Gastroesophageal sphincter (tissue), 4 donors: ENCODE measurements around the gene KLF13. TPM values are rescaled to one million over a fixed set of nuclear protein-coding genes. Genes with fewer than 3 reads are reported as not detected.

Experiments used
- ATAC-seq: fragments of 150-250 bp; one replicate; pipeline ENCODE4 v1.9.1; 2016; ENCODE audit warnings: mild to moderate bottlenecking, moderate library complexity
- H3K27ac ChIP-seq, 4 donors: fragments of 200-600 bp; sonication (generic) in 3 of 4; 1 replicate in 3 of 4; 2 replicates in 1 of 4; pipeline ENCODE4 v1.5.1; 2016 to 2019
- H3K27me3 ChIP-seq: fragments of 200-600 bp; sonication (generic); one replicate; pipeline ENCODE4 v1.5.1; 2019
- H3K36me3 ChIP-seq, 2 donors: fragments of 200-600 bp; sonication (generic); one replicate each; pipeline ENCODE4 v1.5.1; 2019; ENCODE audit warnings: control low read depth in 1 of 2
- H3K4me1 ChIP-seq, 3 donors: fragments of 200-600 bp; sonication (generic); 1 replicate in 2 of 3; 2 replicates in 1 of 3; pipeline ENCODE4 v1.5.1; 2016 to 2019; ENCODE audit warnings: control low read depth in 2 of 3
- H3K4me3 ChIP-seq, 2 donors: fragments of 200-600 bp; sonication (generic); one replicate each; pipeline ENCODE4 v1.5.1; 2019; ENCODE audit warnings: mild to moderate bottlenecking in 1 of 2, moderate library complexity in 1 of 2
- H3K9me3 ChIP-seq, 3 donors: fragments of 200-600 bp; sonication (generic); one replicate each; pipeline ENCODE4 v1.5.1; 2017 to 2019; ENCODE audit warnings: control low read depth in 2 of 3
- CTCF ChIP-seq, 4 experiments: fragments of 200-600 bp in 2 of 4; fragments of 450-650 bp in 2 of 4; sonication (generic) in 1 of 4; IDR thresholded peaks; one replicate each; pipeline ENCODE4 v1.5.1; 2017 to 2019; ENCODE audit warnings: antibody characterized with exemption in 4 of 4, mild to moderate bottlenecking in 2 of 4, moderate library complexity in 2 of 4
- EP300 ChIP-seq: sonication (generic); formaldehyde crosslinking; IDR thresholded peaks from one replicate; pipeline ENCODE4 v1.6.1; 2017; ENCODE audit warnings: antibody characterized with exemption, mild to moderate bottlenecking
- POLR2A ChIP-seq, 2 donors: fragments of 450-650 bp; IDR thresholded peaks; one replicate each; pipeline ENCODE4 v1.6.1; 2017; ENCODE audit warnings: antibody characterized with exemption in 2 of 2, mild to moderate bottlenecking in 2 of 2, moderate library complexity in 1 of 2
- POLR2AphosphoS5 ChIP-seq: sonication (generic); formaldehyde crosslinking; IDR thresholded peaks from one replicate; pipeline ENCODE4 v1.6.1; 2017; ENCODE audit warnings: antibody characterized with exemption
- WGBS, 2 donors: methylation state at CpG; one replicate each; pipeline ENCODE4 v1.1.5; 2018; ENCODE audit warnings: low coverage in 1 of 2; 5-methylcytosine and 5-hydroxymethylcytosine counted together
- total RNA-seq, 4 donors: library from RNA; depleted of rRNA; stranded (reverse); fragments of >200 nt; gene quantifications; one replicate each; pipeline ENCODE4 v1.1.0, GENCODE V29; 2016

KLF13 gene
- total RNA-seq, 4 donors from 2014 or later, result 49.7 to 106 (median 76.1) TPM

GRCh38 chr15:31333119-31333518, 6.5 kb downstream of the KLF13 start:
- H3K36me3 ChIP-seq, result peaks cover 0 to 4% of the 10 kb centered on the region in 2 donors
- peak overlapping the region in 3 of 4 donors; percentile 29 to 68 (median 49) for H3K27ac ChIP-seq
- no peak for ATAC-seq
- H3K4me1 ChIP-seq, result peaks cover 18 to 99% (median 55%) of the 10 kb centered on the region in 3 donors
- TF ChIP-seq CTCF (IDR thresholded peaks at IDR 0.05) (no peak), POLR2AphosphoS5 (no peak), POLR2A (IDR thresholded peaks at IDR 0.05) (no peak), EP300 (no peak)
- no peak overlapping the region for H3K4me3 ChIP-seq
- no peaks in the 10 kb centered on the region for H3K27me3 ChIP-seq
- WGBS, 2 donors, result 81 to 100% methylated on average over 1 to 4 of the region's 4 CpGs
- no peaks in the 10 kb centered on the region for H3K9me3 ChIP-seq

GRCh38 chr15:31333820-31334219, 7.2 kb downstream of the KLF13 start:
- H3K27ac ChIP-seq, result peak overlapping the region in 3 of 4 donors; percentile 33 to 86 (median 68)
- H3K4me1 ChIP-seq, result peaks cover 21 to 100% (median 62%) of the 10 kb centered on the region in 3 donors
- no peak for TF ChIP-seq POLR2A (IDR thresholded peaks at IDR 0.05)
- no peak for TF ChIP-seq CTCF (IDR thresholded peaks at IDR 0.05)
- TF ChIP-seq POLR2AphosphoS5, result no peak
- no peak for TF ChIP-seq EP300
- no peak for ATAC-seq
- H3K4me3 ChIP-seq, result no peak overlapping the region
- WGBS, 2 donors, result 86% methylated on average over 3 of the region's 3 CpGs; no CpG with 5 or more reads in 1 of the 2 donors
- no peaks in the 10 kb centered on the region for H3K27me3 ChIP-seq
- no peaks in the 10 kb centered on the region for H3K9me3 ChIP-seq
- peaks cover 0 to 4% of the 10 kb centered on the region in 2 donors for H3K36me3 ChIP-seq

GRCh38 chr15:31335989-31336592, 9.5 kb downstream of the KLF13 start:
- Histone ChIP-seq H3K27me3 (no peaks in the 10 kb centered on the region), H3K27ac (peak overlapping the region in 3 of 4 donors; percentile 67 to 86 (median 68)), H3K36me3 (no peaks in the 10 kb centered on the region), H3K4me1 (peaks cover 23 to 100% (median 63%) of the 10 kb centered on the region in 3 donors), H3K9me3 (no peaks in the 10 kb centered on the region), H3K4me3 (no peak overlapping the region)
- ATAC-seq, result no peak
- no CpG with 5 or more reads among the region's 9 CpGs for WGBS, 2 donors
- no peak for TF ChIP-seq CTCF (IDR thresholded peaks at IDR 0.05)
- TF ChIP-seq EP300, result no peak
- no peak for TF ChIP-seq POLR2AphosphoS5
- TF ChIP-seq POLR2A (IDR thresholded peaks at IDR 0.05), result no peak

GRCh38 chr15:31336593-31337295, 10.1 kb downstream of the KLF13 start:
- Histone ChIP-seq H3K9me3 (no peaks in the 10 kb centered on the region), H3K4me1 (peaks cover 23 to 100% (median 58%) of the 10 kb centered on the region in 3 donors), H3K27me3 (no peaks in the 10 kb centered on the region), H3K4me3 (no peak overlapping the region), H3K27ac (peak overlapping the region in 3 of 4 donors; percentile 15 to 86 (median 68)), H3K36me3 (no peaks in the 10 kb centered on the region)
- TF ChIP-seq EP300 (no peak), POLR2A (IDR thresholded peaks at IDR 0.05) (no peak), CTCF (IDR thresholded peaks at IDR 0.05) (no peak), POLR2AphosphoS5 (no peak)
- 65% methylated on average over 5 to 12 of the region's 13 CpGs for WGBS, 2 donors
- ATAC-seq, result no peak
